GM19438 (cell line): ENCODE data around the gene FAM171A2.
"Not testable (repeated sequence)": the region's sequence is repeated elsewhere in the genome, so short reads cannot be mapped to it uniquely, and the experiment has no call there.

Experiments used
- ATAC-seq: cut with Tn5 transposase; IDR thresholded peaks from one replicate; pipeline ENCODE4 v1.9.1; 2021; ENCODE audit warnings: low read depth; ENCODE audit not compliant: unreplicated experiment

FAM171A2 gene

DNA sequence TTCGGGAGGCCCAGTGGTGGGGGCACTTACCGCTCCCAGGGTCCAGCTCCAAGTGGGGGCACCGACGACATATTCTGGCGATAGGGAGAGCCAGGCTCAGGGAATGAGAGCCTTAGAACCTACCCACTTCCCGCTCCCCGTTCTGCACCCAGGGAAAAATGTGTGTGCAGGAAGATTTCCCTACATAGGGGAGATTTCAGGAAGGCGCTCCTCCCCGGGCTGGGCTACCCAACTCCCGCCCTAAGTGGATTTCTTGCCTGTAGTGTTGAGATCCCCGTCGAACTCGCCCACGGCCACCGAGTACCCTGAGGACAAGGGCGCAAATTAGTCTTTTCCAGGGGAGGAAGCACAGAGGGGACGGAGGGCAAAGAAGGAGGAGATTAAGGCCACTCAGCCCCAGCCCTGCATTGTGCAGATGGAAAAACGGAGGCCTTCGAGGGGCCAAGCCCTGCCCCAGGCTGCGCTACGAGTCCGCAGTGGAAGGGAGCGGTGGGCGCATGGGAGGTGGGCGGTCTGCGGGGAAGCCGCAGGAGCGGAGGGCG, 20.7 kb upstream of the FAM171A2 start:
- no peak for ATAC-seq

DNA sequence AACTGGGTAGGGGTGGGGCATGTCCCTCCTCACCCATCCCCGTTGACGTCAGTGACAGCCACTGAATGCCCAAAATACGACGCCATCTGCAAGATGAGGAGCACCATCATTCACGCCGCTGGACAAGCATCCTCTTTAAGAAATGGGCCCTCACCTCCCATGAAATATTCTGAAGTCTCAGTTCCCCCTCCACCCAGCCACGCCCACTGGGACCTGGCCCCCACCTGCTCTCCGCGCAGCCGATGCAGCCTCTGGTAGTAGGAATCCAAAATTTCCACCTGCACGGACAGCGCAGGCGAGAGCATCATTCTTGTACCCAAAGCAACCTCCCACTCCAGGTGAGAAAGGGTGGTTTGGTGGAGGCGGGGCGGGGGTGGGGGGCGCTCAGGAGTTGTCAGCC, 20.2 kb upstream of the FAM171A2 start:
- no peak for ATAC-seq

GRCh38 chr17:44383363-44383762, 19.7 kb upstream of the FAM171A2 start:
- no peak for ATAC-seq

GRCh38 chr17:44382917-44383316, 19.3 kb upstream of the FAM171A2 start:
- ATAC-seq: no peak

DNA sequence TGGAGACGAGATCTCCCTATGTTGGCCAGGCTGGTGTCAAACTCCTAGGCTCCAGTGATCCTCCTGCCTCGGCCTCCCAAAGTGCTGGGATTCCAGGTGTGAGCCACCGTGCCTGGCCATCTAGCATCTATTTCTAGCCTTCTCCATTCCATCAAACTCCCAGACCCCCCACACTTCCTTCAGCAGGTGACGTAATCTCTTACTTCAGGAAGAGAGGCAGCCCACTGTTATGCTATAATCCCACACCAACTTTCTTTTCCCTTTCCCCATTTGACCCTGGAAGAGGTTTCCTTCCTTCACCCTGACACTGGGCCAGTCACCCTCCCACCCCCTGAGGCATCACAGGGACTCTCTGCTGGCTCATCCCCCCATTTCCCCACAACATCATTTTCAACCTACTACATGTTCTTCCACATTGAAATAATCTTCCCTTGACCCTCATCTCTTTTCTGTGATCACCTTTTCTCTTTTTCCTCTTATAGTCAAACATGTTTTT, 18.2 kb upstream of the FAM171A2 start:
- ATAC-seq: no peak

GRCh38 chr17:44380767-44381166, 17.1 kb upstream of the FAM171A2 start:
- no peak for ATAC-seq

DNA sequence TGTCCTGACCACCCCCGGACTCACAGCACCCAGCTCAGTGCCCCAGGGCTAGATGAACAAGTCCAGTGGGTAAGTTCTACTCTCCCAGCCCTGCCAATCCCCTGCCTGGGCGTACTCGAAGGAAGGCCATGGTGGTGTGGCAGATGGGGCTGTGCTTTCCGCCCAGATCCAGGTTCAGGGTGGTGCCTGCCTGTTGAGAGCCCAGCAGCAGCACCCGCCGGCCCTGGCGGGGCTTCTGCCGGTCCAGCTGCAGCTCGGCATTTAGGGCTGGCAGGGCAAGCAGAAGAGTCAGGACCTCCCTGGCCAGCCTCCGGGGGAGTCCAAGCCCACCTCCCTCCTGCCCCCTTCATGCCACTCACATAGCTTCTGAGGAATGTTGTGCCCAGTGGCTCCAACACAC, 16.2 kb upstream of the FAM171A2 start:
- ATAC-seq: no peak

DNA sequence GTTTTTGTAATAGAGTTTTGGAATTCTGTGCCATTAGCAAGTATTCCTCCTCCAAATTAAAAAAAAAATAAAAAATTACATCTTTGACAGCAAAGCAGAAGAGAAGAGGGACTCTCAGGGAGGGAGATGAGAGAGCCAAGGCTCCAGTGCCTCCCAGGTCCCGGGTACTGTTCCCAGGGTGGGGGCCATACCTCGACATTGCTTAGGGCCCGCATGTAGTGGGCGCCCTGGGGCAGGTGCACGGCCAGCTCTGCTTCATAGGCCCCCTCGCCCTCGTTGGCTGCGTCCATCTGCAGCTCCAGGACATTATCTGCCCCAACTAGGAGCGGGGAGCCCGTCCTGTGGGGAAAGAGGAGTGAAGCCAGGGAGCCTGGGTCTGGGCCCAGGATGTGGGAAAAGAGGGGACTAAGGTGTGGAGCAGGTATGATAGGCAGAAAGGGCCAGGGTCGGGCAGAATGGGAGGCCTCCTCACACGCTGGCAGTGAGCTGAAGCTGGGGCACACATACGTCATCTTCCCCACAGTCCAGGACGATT, 14.6 kb upstream of the FAM171A2 start:
- ATAC-seq: no peak

- no peak for ATAC-seq
Observed at GRCh38 chr17:44376779-44377178, 13.1 kb upstream of the FAM171A2 start.

DNA sequence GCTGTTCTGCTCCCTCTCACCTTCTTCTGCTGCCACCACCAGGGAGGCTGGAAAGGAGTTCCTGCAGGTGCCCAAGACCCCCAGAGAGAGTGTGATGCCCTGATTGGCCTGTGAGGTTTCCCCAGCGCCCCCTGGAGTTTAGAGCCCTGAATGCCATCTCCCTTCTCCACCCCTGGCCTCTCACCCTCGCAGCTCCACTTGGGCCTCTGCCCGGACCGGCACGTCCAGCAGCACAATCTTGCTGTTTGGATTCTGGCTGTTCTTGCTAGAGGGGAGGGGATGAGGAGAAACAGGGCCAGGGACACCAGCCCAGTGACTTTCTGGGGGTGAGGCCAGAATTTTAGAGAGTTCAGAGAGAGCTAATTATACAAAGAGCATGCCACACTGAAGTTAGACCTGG, 12.5 kb upstream of the FAM171A2 start:
- no peak for ATAC-seq

DNA sequence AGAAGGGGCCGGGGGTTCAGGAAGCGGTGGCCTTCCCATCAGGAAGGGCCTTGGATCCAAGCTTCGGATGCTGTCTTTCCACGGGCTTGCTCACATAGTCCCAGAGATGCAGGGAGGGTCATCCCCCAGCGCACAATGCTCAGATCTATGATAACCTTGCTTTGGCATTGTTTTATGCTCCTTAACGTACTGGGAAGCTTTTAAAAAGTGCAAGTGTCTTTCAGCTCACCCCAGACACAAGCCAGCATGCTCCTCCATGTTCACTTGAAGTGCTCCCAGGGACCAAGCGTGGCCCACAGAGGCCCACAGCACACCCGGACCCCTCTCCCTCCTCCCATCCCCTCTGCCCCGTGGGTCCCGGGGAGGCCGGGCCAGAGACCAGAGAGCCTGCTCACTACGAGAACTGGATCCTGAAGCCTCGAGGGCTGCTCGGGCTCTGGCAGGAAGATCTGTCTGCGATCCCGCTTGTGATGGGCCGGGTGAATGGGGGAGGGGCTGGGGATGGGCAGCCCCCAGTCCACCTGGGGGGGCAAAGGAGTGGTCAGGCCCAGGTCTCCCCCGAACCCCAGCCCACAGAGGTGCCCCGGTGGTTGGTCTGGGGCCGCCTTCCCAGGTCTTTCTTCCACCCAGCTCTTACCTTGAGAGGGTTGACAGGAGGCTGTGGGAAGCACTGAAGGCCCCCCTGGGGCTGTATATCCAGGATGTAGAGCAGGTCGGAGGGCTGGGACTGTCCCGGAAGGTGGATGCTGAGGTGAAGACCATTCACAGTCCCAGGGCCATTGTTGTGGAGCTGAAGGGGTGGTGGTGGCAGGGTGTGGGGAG, 11.8 kb upstream of the FAM171A2 start:
- ATAC-seq: no peak

GRCh38 chr17:44374306-44375195, 10.9 kb upstream of the FAM171A2 start:
- no peak for ATAC-seq

DNA sequence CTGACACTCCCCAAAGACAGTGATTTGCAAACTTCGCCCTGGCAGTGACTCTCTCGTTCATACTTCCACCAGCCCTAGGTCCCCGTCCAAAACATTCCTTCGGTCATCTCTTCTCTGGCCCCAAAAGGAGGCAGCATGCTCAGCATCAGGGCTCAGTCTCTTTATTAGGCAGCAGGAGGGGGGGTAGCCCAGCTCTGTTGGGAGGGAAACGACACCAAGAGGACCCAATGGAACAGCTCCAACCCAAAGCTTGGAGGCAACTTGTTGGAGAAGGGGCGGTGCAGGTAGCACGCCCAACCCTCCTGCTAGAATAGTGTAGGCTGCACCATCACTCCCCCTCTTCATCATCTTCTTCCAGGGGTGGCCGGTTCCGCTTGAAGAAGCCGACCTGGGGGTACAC, 8.4 kb upstream of the FAM171A2 start:
- ATAC-seq: no peak

- ATAC-seq: not testable (repeated sequence)
Observed at GRCh38 chr17:44369414-44370023, 5.9 kb upstream of the FAM171A2 start.

DNA sequence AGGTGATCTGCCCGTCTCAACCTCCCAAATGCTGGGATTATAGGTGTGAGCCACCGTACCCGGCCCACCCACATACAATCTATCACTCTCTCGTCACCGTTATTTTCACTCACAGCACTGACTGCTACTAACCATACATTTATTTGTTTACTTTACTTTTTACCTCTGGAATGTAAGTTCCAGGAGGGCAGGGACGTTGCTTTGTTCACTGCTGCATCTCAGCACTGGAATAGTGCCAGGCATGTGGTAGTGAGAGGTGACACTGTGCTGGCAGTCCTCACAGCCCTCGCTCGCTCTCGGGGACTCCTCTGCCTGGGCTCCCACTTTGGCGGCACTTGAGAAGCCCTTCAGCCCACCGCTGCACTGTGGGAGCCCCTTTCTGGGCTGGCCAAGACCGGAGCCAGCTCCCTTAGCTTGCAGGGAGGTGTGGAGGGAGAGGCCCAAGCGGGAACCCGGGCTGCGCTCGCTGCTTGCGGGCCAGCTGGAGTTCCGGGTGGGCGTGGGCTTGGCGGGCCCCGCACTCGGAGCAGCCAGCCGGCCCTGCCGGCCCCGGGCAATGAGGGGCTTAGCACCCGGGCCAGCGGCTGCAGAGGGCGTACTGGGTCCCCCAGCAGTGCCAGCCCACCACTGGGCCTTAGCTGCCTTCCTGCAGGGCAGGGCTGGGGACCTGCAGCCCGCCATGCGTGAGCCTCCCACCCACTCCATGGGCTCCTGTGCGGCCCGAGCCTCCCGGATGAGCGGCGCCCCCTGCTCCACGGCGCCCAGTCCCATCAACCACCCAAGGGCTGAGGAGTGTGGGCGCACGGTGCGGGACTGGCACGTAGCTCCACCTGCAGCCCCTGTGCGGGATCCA, 5.0 kb upstream of the FAM171A2 start:
- not testable (repeated sequence) for ATAC-seq

GRCh38 chr17:44367231-44367979, 3.8 kb upstream of the FAM171A2 start:
- ATAC-seq: no peak

GRCh38 chr17:44365051-44365450, 1.4 kb upstream of the FAM171A2 start:
- not testable (repeated sequence) for ATAC-seq

- no peak for ATAC-seq
Observed at GRCh38 chr17:44362949-44363612, 572 bp downstream of the FAM171A2 start.
